Stimulated activated CD4-positive, alpha-beta T cell treated with anti-CD3 and anti-CD28 coated beads, TNF-alpha, amount 100 ng/mL, for 48 hours (primary cell): ENCODE data around the gene TNK2.
"Not testable (repeated sequence)": the region's sequence is repeated elsewhere in the genome, so short reads cannot be mapped to it uniquely, and the experiment has no call there.

Source experiments
- DNase-seq, 3 donors: peaks; one replicate each; pipeline ENCODE4 v3.0.0-alpha.2; 2020; ENCODE audit warnings: low read depth in 3 of 3

Gene TNK2

GRCh38 chr3:195850857-195851543, 57.4 kb downstream of the TNK2 start:
- peak; percentile 77 to 83 (median 81) for DNase-seq

- no peak for DNase-seq
Measured at GRCh38 chr3:195849322-195850074, 58.9 kb downstream of the TNK2 start.

- DNase-seq: no peak
Measured at GRCh38 chr3:195847055-195847950, 61.0 kb downstream of the TNK2 start.

- DNase-seq: no peak
Measured at GRCh38 chr3:195845483-195845882, 62.9 kb downstream of the TNK2 start.

GRCh38 chr3:195844671-195845218, 63.6 kb downstream of the TNK2 start:
- DNase-seq: no peak

GRCh38 chr3:195839260-195840010, 68.9 kb downstream of the TNK2 start:
- no peak for DNase-seq

GRCh38 chr3:195838714-195839113, 69.6 kb downstream of the TNK2 start:
- DNase-seq: no peak

GRCh38 chr3:195836476-195837135, 71.7 kb downstream of the TNK2 start:
- no peak for DNase-seq

GRCh38 chr3:195835791-195836190, 72.6 kb downstream of the TNK2 start:
- DNase-seq: no peak

GRCh38 chr3:195834675-195835583, 73.4 kb downstream of the TNK2 start:
- no peak for DNase-seq

GRCh38 chr3:195829897-195830254, 78.5 kb downstream of the TNK2 start:
- no peak for DNase-seq

- DNase-seq: no peak
Measured at GRCh38 chr3:195828762-195829161, 79.6 kb downstream of the TNK2 start.

- no peak for DNase-seq
Measured at GRCh38 chr3:195825857-195826804, 82.2 kb downstream of the TNK2 start.

- DNase-seq: no peak
Measured at GRCh38 chr3:195825191-195825588, 83.2 kb downstream of the TNK2 start.

- DNase-seq: not testable (repeated sequence)
Measured at GRCh38 chr3:195824425-195825190, 83.7 kb downstream of the TNK2 start.

- DNase-seq: no peak
Measured at GRCh38 chr3:195823999-195824398, 84.4 kb downstream of the TNK2 start.

GRCh38 chr3:195823280-195823679, 85.1 kb downstream of the TNK2 start:
- DNase-seq: no peak
